Islet of Langerhans (tissue), 1 donor: ENCODE results near the gene SNAPC1.

Source experiments
- FAIRE-seq: peaks from one replicate; lab custom pipeline; 2011; peaks lifted over from hg19 to GRCh38; lab: Jason Lieb, UNC

Gene SNAPC1

GRCh38 chr14:61812347-61813095, 50.3 kb downstream of the SNAPC1 start, which contains the start of gene SYT16:
Gene SYT16 (plus strand): TSS chr14:61812703.
- FAIRE-seq, result no peak

- FAIRE-seq, result no peak
Measured at GRCh38 chr14:61813096-61813606, 50.9 kb downstream of the SNAPC1 start.

- no peak for FAIRE-seq
Measured at GRCh38 chr14:61822458-61822857, 60.2 kb downstream of the SNAPC1 start.

- FAIRE-seq, result no peak
Measured at GRCh38 chr14:61832783-61833182, 70.6 kb downstream of the SNAPC1 start.

GRCh38 chr14:61836184-61836583, 74.0 kb downstream of the SNAPC1 start:
- no peak for FAIRE-seq

- no peak for FAIRE-seq
Measured at GRCh38 chr14:61836807-61837206, 74.6 kb downstream of the SNAPC1 start.

GRCh38 chr14:61837336-61838229, 75.4 kb downstream of the SNAPC1 start:
- FAIRE-seq, result peak; percentile 87

- no peak for FAIRE-seq
Measured at GRCh38 chr14:61838661-61839245, 76.5 kb downstream of the SNAPC1 start.

GRCh38 chr14:61839507-61839906, 77.3 kb downstream of the SNAPC1 start:
- FAIRE-seq, result no peak

- FAIRE-seq, result peak; percentile 41
Measured at GRCh38 chr14:61841145-61841544, 78.9 kb downstream of the SNAPC1 start.
